NCI-H345 (cell line): ENCODE measurements around the gene SPTB.
A peak's percentile ranks its signal among the peaks of the same experiment; 100 is the strongest.

Experiments
- DNase-seq: peaks from one replicate; lab custom pipeline; 2025; lab: John Stamatoyannopoulos, UW

Gene SPTB

GRCh38 chr14:64708148-64709004 lies 171.3 kb downstream of the SPTB start:
- DNase-seq, result no peak

- DNase-seq, result no peak
These were observed 172.0 kb downstream of the SPTB start for GRCh38 chr14:64707661-64708060.

GRCh38 chr14:64706593-64707193 lies 173.0 kb downstream of the SPTB start:
- no peak for DNase-seq

- DNase-seq, result no peak
These were observed 173.6 kb downstream of the SPTB start for GRCh38 chr14:64706119-64706592.

GRCh38 chr14:64705381-64706118 lies 174.2 kb downstream of the SPTB start:
- no peak for DNase-seq

- no peak for DNase-seq
These were observed 174.8 kb downstream of the SPTB start for GRCh38 chr14:64704743-64705380.

- DNase-seq, result peak; percentile 68
These were observed 175.5 kb downstream of the SPTB start, which contains the start of gene PLEKHG3 for GRCh38 chr14:64704143-64704742. TSS of gene PLEKHG3 (plus strand) at chr14:64704424. CDS start at chr14:64727632, 23,208 bp downstream.

GRCh38 chr14:64703395-64704142 lies 176.1 kb downstream of the SPTB start:
- DNase-seq, result no peak

GRCh38 chr14:64702493-64703394 lies 177.0 kb downstream of the SPTB start:
- peak; percentile 39 for DNase-seq

GRCh38 chr14:64701660-64702059 lies 178.0 kb downstream of the SPTB start:
- DNase-seq, result peak; percentile 64

GRCh38 chr14:64700894-64701293 lies 178.8 kb downstream of the SPTB start:
- DNase-seq, result no peak

GRCh38 chr14:64700290-64700689 lies 179.4 kb downstream of the SPTB start:
- DNase-seq, result no peak

- DNase-seq, result no peak
These were observed 180.8 kb downstream of the SPTB start for GRCh38 chr14:64698903-64699302.

GRCh38 chr14:64696355-64696857 lies 183.3 kb downstream of the SPTB start:
- no peak for DNase-seq
